ENCODE measurements around the gene GDI1.

Gene GDI1

GRCh38 chrX:154441984-154442707 lies 5.2 kb downstream of the GDI1 start:
- no peak for TF ChIP-seq CTCF (IDR thresholded peaks at IDR 0.05; ENCODE audit: low read depth, low read length)
- DNase-seq (ENCODE audit: extremely low read depth, low read depth), result no peak

GRCh38 chrX:154443479-154443910 lies 6.5 kb downstream of the GDI1 start:
- no peak for TF ChIP-seq CTCF (IDR thresholded peaks at IDR 0.05; ENCODE audit: low read depth, low read length)
- no peak for DNase-seq (ENCODE audit: extremely low read depth, low read depth)

- TF ChIP-seq CTCF (IDR thresholded peaks at IDR 0.05; ENCODE audit: low read depth, low read length), result no peak
- no peak for DNase-seq (ENCODE audit: extremely low read depth, low read depth)
Measured at GRCh38 chrX:154443992-154444754, 7.2 kb downstream of the GDI1 start, which contains the start of gene FAM50A. TSS of gene FAM50A (plus strand) at chrX:154444141. CDS start at chrX:154444236, 95 bp downstream.

GRCh38 chrX:154444755-154445246 lies 7.8 kb downstream of the GDI1 start:
- no peak for TF ChIP-seq CTCF (IDR thresholded peaks at IDR 0.05; ENCODE audit: low read depth, low read length)
- no peak for DNase-seq (ENCODE audit: extremely low read depth, low read depth)

- no peak for TF ChIP-seq CTCF (IDR thresholded peaks at IDR 0.05; ENCODE audit: low read depth, low read length)
Measured at GRCh38 chrX:154445776-154446175, 8.8 kb downstream of the GDI1 start.

GRCh38 chrX:154446430-154446829 lies 9.5 kb downstream of the GDI1 start:
- no peak for TF ChIP-seq CTCF (IDR thresholded peaks at IDR 0.05; ENCODE audit: low read depth, low read length)
- no peak for DNase-seq (ENCODE audit: extremely low read depth, low read depth)

More at GRCh38 chrX:154445776-154446175, 8.8 kb downstream of the GDI1 start:
- DNase-seq (ENCODE audit: extremely low read depth, low read depth), result no peak

- TF ChIP-seq CTCF (IDR thresholded peaks at IDR 0.05; ENCODE audit: low read depth, low read length), result no peak
- no peak for DNase-seq (ENCODE audit: extremely low read depth, low read depth)
Measured at GRCh38 chrX:154448484-154448883, 11.5 kb downstream of the GDI1 start.

Measured in AG09319 (cell line).